GM19397 (cell line): ENCODE measurements around the gene EPRS1.
"Not testable (repeated sequence)": the region's sequence is repeated elsewhere in the genome, so short reads cannot be mapped to it uniquely, and the experiment has no call there.

Experiments used
- ATAC-seq: cut with Tn5 transposase; IDR thresholded peaks from one replicate; pipeline ENCODE4 v1.9.1; 2021; ENCODE audit warnings: mild to moderate bottlenecking, moderate library complexity; ENCODE audit not compliant: unreplicated experiment

The EPRS1 gene

DNA sequence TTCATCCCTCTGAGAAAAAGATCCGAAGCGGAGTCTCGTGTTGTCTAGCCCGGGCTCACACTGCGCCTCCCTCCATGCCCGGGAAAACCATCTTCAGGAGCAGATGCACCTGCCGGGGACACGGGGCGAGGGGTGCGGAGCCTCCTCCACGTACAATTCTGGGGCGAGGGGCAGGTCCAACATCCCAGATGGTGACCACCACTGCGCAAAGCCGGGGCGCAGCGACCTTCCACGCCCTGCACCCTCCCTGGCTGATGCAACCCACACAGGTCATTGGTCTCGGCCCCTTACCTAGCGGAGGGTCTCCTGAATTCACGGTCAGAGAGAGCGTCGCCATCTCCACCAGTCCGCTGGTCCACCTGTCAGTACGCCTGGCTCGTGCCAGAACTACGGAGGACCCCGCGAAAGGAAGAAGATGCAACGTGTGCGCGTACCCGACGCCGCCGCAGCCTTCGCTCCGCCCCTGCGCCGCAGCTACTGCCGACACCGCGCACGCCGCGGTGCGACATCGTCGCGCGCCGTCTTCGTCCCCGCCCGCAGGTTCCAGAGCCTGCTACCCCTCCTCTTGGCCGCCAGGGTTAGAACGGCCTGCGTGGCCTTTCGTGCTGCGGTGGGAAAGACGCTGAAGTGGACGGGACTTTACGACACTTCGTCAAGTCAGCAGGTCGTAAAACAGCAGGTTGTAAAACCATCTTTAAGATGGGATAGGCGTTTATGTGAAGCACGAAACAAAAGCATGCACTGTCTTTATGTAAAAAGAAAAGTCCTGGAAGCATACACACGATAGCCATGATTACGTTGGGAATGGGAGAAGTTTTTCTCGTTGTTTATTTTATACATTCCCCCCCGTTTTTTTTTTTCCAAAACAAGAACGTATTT lies at the start of gene EPRS1:
TSS of gene EPRS1 (minus strand) at position 454 of the 879 bp plus-strand sequence. CDS start at position 337, 117 bp downstream.
- peak; percentile 100 for ATAC-seq

GRCh38 chr1:220094016-220094911 lies 48.0 kb upstream of the EPRS1 start, which contains the start of gene IARS2:
Gene IARS2 (plus strand): TSS chr1:220094132. CDS start chr1:220094217, 85 bp downstream.
- peak; percentile 74 for ATAC-seq

DNA sequence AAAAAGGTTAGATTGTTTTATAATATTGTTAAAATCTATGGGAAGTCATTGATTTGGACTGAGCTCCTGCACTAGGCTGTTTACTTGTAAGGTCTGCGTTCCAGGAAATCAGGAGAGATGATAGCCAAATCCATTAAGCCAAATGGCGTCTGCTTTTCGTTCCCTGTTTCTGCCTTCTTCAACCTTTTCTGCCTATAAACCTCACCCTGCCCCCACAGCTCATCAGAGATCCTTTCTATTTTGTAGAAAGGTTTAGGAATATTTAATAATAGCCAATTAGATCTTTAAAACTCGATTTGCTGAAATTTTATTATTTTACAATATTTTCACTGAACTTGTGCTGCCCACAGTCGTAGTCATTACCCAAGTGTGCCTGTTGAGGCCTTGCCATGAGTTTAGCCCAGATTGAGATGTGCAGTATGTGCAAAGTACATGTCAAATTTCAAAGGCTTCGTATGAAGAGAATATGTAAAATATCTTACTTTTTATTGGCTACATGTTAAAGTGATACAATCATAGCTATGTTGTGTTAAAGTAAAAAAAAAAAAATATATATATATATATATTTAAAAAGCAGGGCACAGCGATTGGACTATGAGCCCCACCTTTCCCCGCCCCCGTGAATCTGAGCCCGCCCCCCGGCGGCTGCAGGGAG lies 47.2 kb upstream of the EPRS1 start:
- no peak for ATAC-seq

DNA sequence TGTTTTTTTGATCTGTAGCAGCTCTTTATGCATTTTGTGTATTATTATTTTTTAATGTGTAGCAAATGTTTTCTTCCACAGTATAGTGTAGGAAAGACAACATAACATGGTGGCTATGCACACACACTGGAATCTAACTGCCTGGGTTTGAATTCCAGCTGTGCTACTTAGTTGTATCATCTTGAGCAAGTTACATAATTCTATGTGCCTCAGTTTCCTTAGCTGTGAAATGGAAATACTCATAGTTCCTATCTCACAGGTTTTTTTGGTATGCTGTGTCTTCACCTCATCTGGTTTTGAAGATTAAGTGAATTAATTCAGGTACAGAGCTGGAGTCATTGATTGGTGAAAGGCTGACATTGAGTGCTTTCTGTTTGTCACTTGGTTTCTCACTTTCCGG lies 46.4 kb upstream of the EPRS1 start:
- no peak for ATAC-seq

DNA sequence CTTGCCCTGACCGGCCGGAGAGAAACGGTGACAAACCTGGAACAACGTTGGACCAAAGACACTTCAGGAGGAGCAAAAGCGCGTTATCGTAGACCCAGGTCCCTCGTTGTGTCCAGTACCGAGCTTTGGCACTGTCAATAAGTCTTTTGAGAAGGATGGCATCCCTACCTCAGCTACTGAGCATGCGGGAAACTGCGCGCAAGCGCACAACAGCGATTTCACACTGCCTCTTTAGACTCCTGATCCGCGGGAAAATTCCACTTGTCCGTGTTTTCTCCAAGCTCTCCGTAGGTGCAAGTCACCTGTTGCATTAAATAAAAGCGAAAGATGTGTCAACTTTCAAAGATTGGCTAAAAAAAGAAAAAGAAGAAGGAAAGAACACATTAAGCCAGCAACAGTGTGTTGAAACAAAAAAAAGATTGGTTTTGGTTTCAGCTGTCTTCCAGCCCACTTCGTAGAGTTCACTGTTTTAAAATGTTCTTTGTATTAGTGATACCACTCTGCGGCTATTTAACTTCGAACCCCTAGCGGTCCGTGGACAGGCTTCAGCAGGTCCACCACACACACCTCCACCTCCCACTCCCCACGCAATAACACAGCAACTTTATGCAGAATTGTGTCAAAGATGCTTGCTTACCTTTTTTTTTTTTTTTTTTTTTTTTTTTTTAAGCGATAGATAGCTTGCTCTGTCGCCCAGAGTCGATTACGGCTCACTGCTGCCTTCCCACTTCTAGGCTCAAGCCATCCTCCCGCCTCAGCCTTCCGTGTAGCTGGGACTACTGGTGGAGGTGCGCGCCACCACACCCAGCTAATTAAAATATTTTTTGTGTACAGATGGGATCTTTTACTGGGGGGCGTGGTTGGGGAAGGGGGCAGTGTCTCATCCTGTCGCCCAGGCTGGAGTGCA lies 43.6 kb upstream of the EPRS1 start, which contains the start of gene BPNT1:
TSS of gene BPNT1 (minus strand) at position 139 of the 907 bp plus-strand sequence. CDS start 9,942 bp downstream, outside the sequence.
- peak; percentile 53 for ATAC-seq

DNA sequence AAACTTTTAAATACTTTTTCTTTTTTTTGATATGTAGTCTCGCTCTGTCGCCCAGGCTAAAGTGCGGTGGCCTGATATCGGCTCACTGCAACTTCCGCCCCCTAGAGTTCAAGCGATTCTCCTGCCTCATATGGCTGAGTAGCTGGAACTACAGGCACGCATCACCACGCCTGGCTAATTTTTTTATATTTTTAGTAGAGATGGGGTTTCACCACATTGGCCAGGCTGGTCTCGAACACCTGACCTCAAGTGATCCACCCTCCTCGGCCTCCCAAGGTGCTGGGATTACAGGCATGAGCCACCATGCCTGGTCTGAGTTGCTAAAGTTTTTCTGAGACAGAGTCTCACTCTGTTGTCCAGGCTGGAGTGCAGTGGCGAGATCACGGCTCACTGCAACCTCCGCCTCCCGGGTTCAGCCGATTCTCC lies 40.0 kb upstream of the EPRS1 start:
- ATAC-seq, result not testable (repeated sequence)

- ATAC-seq, result no peak
Observed at GRCh38 chr1:220084460-220084859, 38.2 kb upstream of the EPRS1 start.

DNA sequence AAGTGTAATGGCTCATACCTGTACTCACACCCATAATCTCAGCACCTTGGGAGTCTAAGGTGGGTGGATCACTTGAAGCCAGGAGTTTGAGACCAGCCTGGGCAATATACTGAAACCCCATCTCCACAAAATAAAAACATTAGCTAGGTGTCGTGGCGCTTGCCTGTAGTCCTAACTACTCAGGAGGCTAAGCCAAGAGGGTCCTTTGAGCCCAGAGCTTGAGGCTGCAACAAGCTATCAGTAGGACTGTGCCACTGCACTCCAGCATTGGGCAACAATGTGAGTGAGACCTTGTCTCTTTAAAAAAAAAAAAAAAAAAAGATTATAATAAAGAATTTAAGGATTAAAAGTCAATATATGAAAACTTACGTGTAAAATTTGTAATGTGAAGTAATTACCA lies 31.6 kb upstream of the EPRS1 start:
- no peak for ATAC-seq

- ATAC-seq, result no peak
Observed at GRCh38 chr1:220076861-220077762, 30.8 kb upstream of the EPRS1 start.

- no peak for ATAC-seq
Observed at GRCh38 chr1:220067269-220068204, 21.2 kb upstream of the EPRS1 start.

DNA sequence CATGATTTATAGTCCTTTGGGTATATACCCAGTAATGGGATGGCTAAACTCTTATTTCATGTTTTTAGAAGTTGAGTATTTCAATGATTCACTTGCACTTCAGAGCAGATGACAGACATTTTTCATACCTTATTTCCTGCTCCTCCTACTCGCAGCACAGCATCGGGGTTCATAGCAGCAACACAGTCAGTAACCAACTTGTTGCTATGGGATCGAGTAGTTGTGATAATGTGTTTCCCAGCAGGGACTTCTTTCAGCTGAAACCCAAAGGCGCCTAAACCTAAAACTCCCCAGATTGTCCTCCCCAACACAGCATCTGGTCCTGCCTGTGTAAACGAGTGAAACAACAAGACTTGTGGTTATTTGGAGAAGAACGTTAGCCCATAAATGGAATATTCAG lies 16.3 kb upstream of the EPRS1 start:
- no peak for ATAC-seq

DNA sequence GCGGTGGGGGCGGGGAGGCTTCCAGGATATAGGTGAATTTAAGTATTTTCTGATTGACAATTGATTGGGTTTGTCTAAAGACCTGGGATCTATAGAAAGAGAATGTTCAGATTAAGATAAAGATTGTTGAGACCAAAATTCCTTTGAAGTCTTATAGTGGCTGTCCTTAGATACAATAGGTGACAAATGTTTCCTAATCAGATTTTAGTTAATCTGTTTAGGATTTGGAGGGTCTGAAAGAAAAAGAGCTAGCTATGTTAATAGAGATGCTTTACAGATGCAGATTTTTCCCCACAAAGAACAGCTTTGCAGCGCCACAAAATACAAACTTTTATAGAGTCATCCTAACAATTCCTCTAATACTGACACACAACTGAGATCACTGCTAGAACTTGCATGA lies 14.6 kb upstream of the EPRS1 start:
- ATAC-seq, result no peak

- ATAC-seq, result no peak
Observed at GRCh38 chr1:220056374-220056773, 10.1 kb upstream of the EPRS1 start.

DNA sequence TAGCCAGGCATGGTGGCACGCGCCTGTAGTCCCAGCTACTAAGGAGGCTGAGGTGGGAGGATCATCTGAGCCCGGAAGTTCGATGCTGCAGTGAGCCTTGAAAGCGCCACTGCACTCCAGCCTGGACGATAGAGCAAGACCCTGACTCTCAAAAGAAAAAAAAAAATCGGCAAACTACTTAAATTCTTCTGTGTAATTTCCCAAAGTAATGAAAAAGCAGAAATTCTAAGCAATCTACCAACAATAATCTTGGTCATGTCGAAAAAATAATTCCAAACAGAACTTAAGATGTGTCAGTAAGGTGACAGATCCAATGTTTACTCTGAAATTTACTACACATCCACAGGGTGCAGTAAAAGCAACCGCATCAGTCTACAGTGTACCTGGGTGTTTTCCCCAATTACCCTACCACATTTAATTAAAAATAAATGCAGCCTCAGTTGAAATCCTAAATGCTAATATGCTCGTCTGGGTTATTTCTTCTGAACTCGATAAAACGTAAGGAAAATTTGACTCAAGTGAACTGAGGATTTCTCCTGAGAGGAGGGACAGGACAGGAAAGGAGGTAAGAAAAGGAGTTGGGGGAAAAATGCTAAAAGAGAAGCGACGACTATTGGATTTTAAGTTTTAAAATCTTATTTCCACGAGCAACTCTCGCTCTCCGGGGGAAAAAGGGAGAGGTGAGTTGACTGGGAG lies 801 bp downstream of the EPRS1 start:
- ATAC-seq, result no peak

GRCh38 chr1:220044678-220045355 lies 1.5 kb downstream of the EPRS1 start:
- no peak for ATAC-seq

GRCh38 chr1:220043646-220044045 lies 2.7 kb downstream of the EPRS1 start:
- ATAC-seq, result no peak
